GM18517 (cell line): Measurements from ENCODE around the gene FGF3.

ENCODE experiments used
- ATAC-seq: cut with Tn5 transposase; IDR thresholded peaks from one replicate; pipeline ENCODE4 v1.9.1; 2021; ENCODE audit warnings: mild to moderate bottlenecking, moderate library complexity; ENCODE audit not compliant: unreplicated experiment

The FGF3 gene

GRCh38 chr11:69818603-69819441 lies at the start of gene FGF3:
Gene FGF3, minus strand, starts transcription at chr11:69819416. Its CDS starts 483 bp downstream, at chr11:69818933.
- no peak for ATAC-seq

- no peak for ATAC-seq
Observed at GRCh38 chr11:69868871-69869270, 49.7 kb upstream of the FGF3 start.

- no peak for ATAC-seq
Observed at GRCh38 chr11:69868006-69868810, 49.0 kb upstream of the FGF3 start.

- no peak for ATAC-seq
Observed at GRCh38 chr11:69867076-69868005, 48.1 kb upstream of the FGF3 start.

- ATAC-seq, result no peak
Observed at GRCh38 chr11:69866648-69867047, 47.4 kb upstream of the FGF3 start.

GRCh38 chr11:69865707-69866106 lies 46.5 kb upstream of the FGF3 start:
- ATAC-seq, result no peak

GRCh38 chr11:69864686-69865661 lies 45.8 kb upstream of the FGF3 start:
- ATAC-seq, result no peak

GRCh38 chr11:69863544-69864200 lies 44.5 kb upstream of the FGF3 start:
- no peak for ATAC-seq

GRCh38 chr11:69862797-69863543 lies 43.8 kb upstream of the FGF3 start:
- ATAC-seq, result no peak

- ATAC-seq, result no peak
Observed at GRCh38 chr11:69862331-69862771, 43.1 kb upstream of the FGF3 start.

GRCh38 chr11:69861901-69862300 lies 42.7 kb upstream of the FGF3 start:
- no peak for ATAC-seq

- ATAC-seq, result no peak
Observed at GRCh38 chr11:69860796-69861445, 41.7 kb upstream of the FGF3 start.

- ATAC-seq, result no peak
Observed at GRCh38 chr11:69860244-69860643, 41.0 kb upstream of the FGF3 start.

GRCh38 chr11:69859275-69859934 lies 40.2 kb upstream of the FGF3 start:
- no peak for ATAC-seq

GRCh38 chr11:69855421-69855820 lies 36.2 kb upstream of the FGF3 start:
- no peak for ATAC-seq

GRCh38 chr11:69854713-69855112 lies 35.5 kb upstream of the FGF3 start:
- ATAC-seq, result no peak

GRCh38 chr11:69852056-69852455 lies 32.8 kb upstream of the FGF3 start:
- no peak for ATAC-seq
